ENCODE results near the gene DHPS.
"Not testable (repeated sequence)": the region's sequence is repeated elsewhere in the genome, so short reads cannot be mapped to it uniquely, and the experiment has no call there.

The DHPS gene

GRCh38 chr19:12705169-12705568 is 23.5 kb upstream of the DHPS start:
- DNase-seq = no peak

- peak; percentile 20 for DNase-seq
Measured at GRCh38 chr19:12703046-12703445, 21.4 kb upstream of the DHPS start.

- no peak for DNase-seq
Measured at GRCh38 chr19:12701596-12702282, 20.1 kb upstream of the DHPS start.

GRCh38 chr19:12698138-12698537 is 16.5 kb upstream of the DHPS start:
- no peak for DNase-seq

GRCh38 chr19:12697425-12697824 is 15.7 kb upstream of the DHPS start:
- DNase-seq = not testable (repeated sequence)

- DNase-seq = peak; percentile 94
Measured at GRCh38 chr19:12696366-12697335, 15.0 kb upstream of the DHPS start, which contains the start of gene FBXW9. TSS of gene FBXW9 (minus strand) at chr19:12696631. CDS start at chr19:12696581, 50 bp downstream.

- DNase-seq = no peak
Measured at GRCh38 chr19:12695997-12696365, 14.3 kb upstream of the DHPS start.

GRCh38 chr19:12695514-12695913 is 13.8 kb upstream of the DHPS start:
- no peak for DNase-seq

- DNase-seq = no peak
Measured at GRCh38 chr19:12695096-12695495, 13.4 kb upstream of the DHPS start.

GRCh38 chr19:12694641-12695040 is 13.0 kb upstream of the DHPS start:
- DNase-seq = no peak

- DNase-seq = no peak
Measured at GRCh38 chr19:12692960-12693359, 11.3 kb upstream of the DHPS start.

- no peak for DNase-seq
Measured at GRCh38 chr19:12689581-12690216, 8.0 kb upstream of the DHPS start.

GRCh38 chr19:12689012-12689411 is 7.3 kb upstream of the DHPS start:
- no peak for DNase-seq

- DNase-seq = no peak
Measured at GRCh38 chr19:12687496-12688196, 6.0 kb upstream of the DHPS start, which contains the start of gene GNG14. TSS of gene GNG14 (plus strand) at chr19:12687998. CDS start at chr19:12688049, 51 bp downstream.

GRCh38 chr19:12685831-12686230 is 4.2 kb upstream of the DHPS start:
- no peak for DNase-seq

- DNase-seq = no peak
Measured at GRCh38 chr19:12680034-12680433, 1.6 kb downstream of the DHPS start.

- DNase-seq = not testable (repeated sequence)
Measured at GRCh38 chr19:12678039-12678438, 3.6 kb downstream of the DHPS start.

GRCh38 chr19:12676928-12677327 is 4.8 kb downstream of the DHPS start:
- DNase-seq = no peak

GRCh38 chr19:12676384-12676792 is 5.3 kb downstream of the DHPS start:
- DNase-seq = peak; percentile 71

GRCh38 chr19:12675940-12676339 is 5.7 kb downstream of the DHPS start:
- no peak for DNase-seq

- no peak for DNase-seq
Measured at GRCh38 chr19:12675399-12675798, 6.3 kb downstream of the DHPS start.

- DNase-seq = no peak
Measured at GRCh38 chr19:12672744-12673143, 8.9 kb downstream of the DHPS start.

Data from NCI-H1092 (cell line).